Psoas muscle (tissue), 8 donors: ENCODE data around the gene SEC16A. TPM values are rescaled to one million over a fixed set of nuclear protein-coding genes. Genes with fewer than 3 reads are reported as not detected.
A peak's percentile ranks its signal among the peaks of the same experiment; 100 is the strongest.

ENCODE experiments used
- ATAC-seq, 4 donors: fragments of 200-7000 bp; cut with Tn5 transposase; one replicate each; pipeline ENCODE4 v1.9.1; 2020; ENCODE audit warnings: moderate library complexity in 3 of 4, mild to moderate bottlenecking in 2 of 4
- DNase-seq, 2 donors: peaks; one replicate each; pipeline ENCODE4 v3.0.0-alpha.2; 2020
- H3K27ac ChIP-seq: fragments of 200-600 bp; one replicate; pipeline ENCODE4 v1.8.0; 2022
- H3K27me3 ChIP-seq, 3 donors: fragments of 200-600 bp in 1 of 3; one replicate each; pipeline versions ENCODE4 v1.6.1 to v1.8.0; 2013 to 2022; ENCODE audit warnings: low read length in 2 of 3, mild to moderate bottlenecking in 2 of 3, moderate library complexity in 1 of 3; ENCODE audit not compliant: insufficient read depth in 3 of 3
- H3K36me3 ChIP-seq, 2 donors: fragments of 200-600 bp in 1 of 2; one replicate each; pipeline versions ENCODE4 v1.6.1 to v1.8.0; 2013 to 2022; ENCODE audit warnings: low read depth in 1 of 2, mild to moderate bottlenecking in 1 of 2, moderate library complexity in 1 of 2; ENCODE audit not compliant: insufficient read depth in 1 of 2
- H3K4me1 ChIP-seq: fragments of 200-600 bp; one replicate; pipeline ENCODE4 v1.8.0; 2022
- H3K4me3 ChIP-seq: fragments of 200-600 bp; one replicate; pipeline ENCODE4 v1.8.0; 2022; ENCODE audit warnings: mild to moderate bottlenecking
- H3K9me3 ChIP-seq: fragments of 200-600 bp; one replicate; pipeline ENCODE4 v1.8.0; 2022
- CTCF ChIP-seq: fragments of 200-600 bp; IDR thresholded peaks from one replicate; pipeline ENCODE4 v1.8.0; 2022; ENCODE audit warnings: antibody characterized with exemption
- WGBS, 3 donors: extraction: QIAGEN DNeasy Blood & Tissue Kit; methylation state at CpG; one replicate each; pipeline versions ENCODE4 v1.1.6 to v1.1.7; 2013; 5-methylcytosine and 5-hydroxymethylcytosine counted together
- intact Hi-C, 2 donors: fragments of 100-400 bp; cut with DNase I; formaldehyde crosslinking; loops; one replicate each; pipeline versions ENCODE4 v1.11.0 to v1.14.2; 2022
- polyA plus RNA-seq, 3 donors: library from polyadenylated mRNA; stranded (reverse); fragments of 200-250 nt; gene quantifications; one replicate each; pipeline ENCODE4 v1.2.3, GENCODE V29; 2013
- total RNA-seq, 4 donors: library from RNA; stranded (reverse); fragmentation: NEBNext Ultra II Directional in 2 of 4; extraction: Animal tissue kit (Norgen Biotek cat#: 25700) in 2 of 4; gene quantifications; one replicate each; pipeline versions ENCODE4 v1.2.1 to v1.2.4, GENCODE V29; 2021 to 2023
- donor health status: healthy with polysubstance abuse.
- donor health status: DM: no; HTN: no; CAD: no; lungs with moderate emphysema.
- donor health status: Bipolar disorder and iron deficiency.
- donor health status: healthy.
- donor health status: DM: yes; HTN: yes; CAD: no.
- donor health status: DM: no; HTN: no; CAD: no.
- donor health status: DM: no; HTN: no; CAD: no.
- donor health status: DM: yes; HTN: yes; CAD: no.

SEC16A gene
- total and polyA plus RNA-seq, 7 donors: 22.3 to 40.0 (median 31.5) TPM

GRCh38 chr9:136437430-136437829, 45.4 kb downstream of the SEC16A start:
- Histone ChIP-seq H3K27ac (no peak overlapping the region), H3K36me3 (peaks cover 0 to 39% of the 10 kb centered on the region in 2 donors), H3K9me3 (no peaks in the 10 kb centered on the region), H3K4me3 (peak overlapping the region; percentile 95), H3K4me1 (peaks cover 26% of the 10 kb centered on the region), H3K27me3 (no peaks in the 10 kb centered on the region)
- ATAC-seq: peak; percentile 15 to 33 (median 22)
- 47 to 71% (median 65%) methylated on average over 8 of the region's 8 CpGs for WGBS, 3 donors
- intact Hi-C loops: no loop called here
- no peak for TF ChIP-seq CTCF
- DNase-seq: no peak

GRCh38 chr9:136436055-136436634, 46.7 kb downstream of the SEC16A start:
- Histone ChIP-seq H3K9me3 (no peaks in the 10 kb centered on the region), H3K4me3 (peak overlapping the region; percentile 11), H3K27me3 (no peaks in the 10 kb centered on the region), H3K36me3 (peaks cover 0 to 34% of the 10 kb centered on the region in 2 donors), H3K4me1 (peaks cover 26% of the 10 kb centered on the region), H3K27ac (no peak overlapping the region)
- TF ChIP-seq CTCF: no peak
- WGBS, 3 donors: 84 to 91% (median 88%) methylated on average over 24 to 25 of the region's 25 CpGs
- no peak for ATAC-seq
- intact Hi-C loops: no loop called here
- no peak for DNase-seq

DNA sequence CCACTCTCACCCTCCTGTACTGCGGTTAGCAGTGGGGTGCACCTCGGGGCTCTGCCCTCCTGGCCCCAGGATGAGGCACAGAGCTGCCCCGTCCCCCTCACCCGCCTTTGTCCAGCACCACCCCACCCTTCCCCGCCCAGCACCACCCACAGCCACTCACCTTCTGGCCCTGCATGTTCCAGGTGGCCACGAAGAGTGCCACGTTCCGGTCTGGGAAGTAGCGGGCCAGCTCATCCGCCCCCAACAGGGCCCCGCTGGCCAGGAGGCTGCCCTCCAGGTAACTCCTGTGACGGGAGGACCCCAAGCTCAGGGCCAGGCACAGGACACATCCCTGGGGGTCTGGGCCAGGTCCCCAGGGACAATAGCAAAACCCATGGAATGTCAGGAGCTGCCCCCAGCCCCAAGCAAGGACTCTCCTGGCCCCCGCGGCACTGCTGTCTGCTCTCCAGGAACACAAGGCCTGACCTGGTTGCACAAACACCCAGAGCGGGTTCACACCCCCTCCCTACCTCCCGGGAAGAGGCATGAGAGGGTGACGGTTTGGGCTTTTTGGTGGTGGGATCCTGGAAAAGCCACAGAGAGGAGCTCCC, 48.2 kb downstream of the SEC16A start:
- WGBS, 3 donors: 93 to 94% (median 93%) methylated on average over 15 to 17 of the region's 17 CpGs
- DNase-seq (no peak), ATAC-seq (no peak)
- H3K4me3 ChIP-seq: no peak overlapping the region
- no peak overlapping the region for H3K27ac ChIP-seq
- H3K36me3 ChIP-seq: peaks cover 0 to 39% of the 10 kb centered on the region in 2 donors
- intact Hi-C loops: no loop called here
- no peak for TF ChIP-seq CTCF
- H3K9me3 ChIP-seq: no peaks in the 10 kb centered on the region
- H3K27me3 ChIP-seq: no peaks in the 10 kb centered on the region
- H3K4me1 ChIP-seq: peaks cover 19% of the 10 kb centered on the region

- peaks cover 19% of the 10 kb centered on the region for H3K4me1 ChIP-seq
- intact Hi-C loops: no loop called here
- ATAC-seq (no peak), DNase-seq (no peak)
- 90 to 91% (median 90%) methylated on average over 36 to 37 of the region's 37 CpGs for WGBS, 3 donors
- H3K4me3 ChIP-seq: no peak overlapping the region
- no peaks in the 10 kb centered on the region for H3K27me3 ChIP-seq
- TF ChIP-seq CTCF: no peak
- H3K9me3 ChIP-seq: no peaks in the 10 kb centered on the region
- no peak overlapping the region for H3K27ac ChIP-seq
- peaks cover 0 to 46% of the 10 kb centered on the region in 2 donors for H3K36me3 ChIP-seq
Measured at GRCh38 chr9:136433849-136434579, 48.8 kb downstream of the SEC16A start.
